ENCODE measurements around the gene BABAM1.
"Not testable (repeated sequence)": the region's sequence is repeated elsewhere in the genome, so short reads cannot be mapped to it uniquely, and the experiment has no call there.

Gene BABAM1

DNA sequence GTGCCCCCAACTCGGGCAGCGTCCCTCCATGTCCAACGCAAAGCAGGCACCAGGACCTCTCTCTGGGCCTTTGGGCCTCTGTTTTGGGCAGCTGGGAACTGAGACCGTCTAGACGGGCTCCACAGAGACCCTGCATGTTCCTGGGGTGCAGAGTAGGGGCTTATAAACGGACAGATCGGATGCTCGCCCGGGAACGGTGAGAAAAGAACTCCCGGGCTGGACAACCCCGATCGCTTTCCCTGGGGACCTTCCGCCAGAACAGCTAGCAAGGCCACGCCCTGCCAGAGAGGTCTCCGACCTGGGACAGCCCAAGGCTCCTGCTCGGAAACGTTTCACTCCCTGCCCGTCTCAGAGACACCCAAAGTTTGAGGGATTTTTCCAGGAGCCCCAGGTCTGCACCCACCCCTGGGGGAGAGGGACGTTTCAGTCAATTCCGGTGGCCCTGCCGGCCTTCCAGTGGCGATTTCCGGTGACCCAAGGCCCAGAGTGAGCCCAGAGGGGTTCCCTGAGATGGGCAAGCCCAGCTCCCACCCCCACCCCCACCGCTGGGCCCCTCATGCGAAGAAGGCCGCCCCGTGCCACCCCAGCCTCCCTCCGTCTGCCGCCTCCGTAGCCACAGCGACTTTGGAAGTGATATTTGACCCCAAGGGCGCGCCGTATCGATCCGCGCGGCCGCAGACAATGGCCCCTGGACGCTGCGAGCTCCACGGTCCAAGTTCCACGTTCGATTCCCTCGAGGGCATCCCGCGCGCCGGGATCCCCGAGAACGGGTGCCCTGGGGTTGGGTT, 23.2 kb upstream of the BABAM1 start:
- no peak for DNase-seq

DNA sequence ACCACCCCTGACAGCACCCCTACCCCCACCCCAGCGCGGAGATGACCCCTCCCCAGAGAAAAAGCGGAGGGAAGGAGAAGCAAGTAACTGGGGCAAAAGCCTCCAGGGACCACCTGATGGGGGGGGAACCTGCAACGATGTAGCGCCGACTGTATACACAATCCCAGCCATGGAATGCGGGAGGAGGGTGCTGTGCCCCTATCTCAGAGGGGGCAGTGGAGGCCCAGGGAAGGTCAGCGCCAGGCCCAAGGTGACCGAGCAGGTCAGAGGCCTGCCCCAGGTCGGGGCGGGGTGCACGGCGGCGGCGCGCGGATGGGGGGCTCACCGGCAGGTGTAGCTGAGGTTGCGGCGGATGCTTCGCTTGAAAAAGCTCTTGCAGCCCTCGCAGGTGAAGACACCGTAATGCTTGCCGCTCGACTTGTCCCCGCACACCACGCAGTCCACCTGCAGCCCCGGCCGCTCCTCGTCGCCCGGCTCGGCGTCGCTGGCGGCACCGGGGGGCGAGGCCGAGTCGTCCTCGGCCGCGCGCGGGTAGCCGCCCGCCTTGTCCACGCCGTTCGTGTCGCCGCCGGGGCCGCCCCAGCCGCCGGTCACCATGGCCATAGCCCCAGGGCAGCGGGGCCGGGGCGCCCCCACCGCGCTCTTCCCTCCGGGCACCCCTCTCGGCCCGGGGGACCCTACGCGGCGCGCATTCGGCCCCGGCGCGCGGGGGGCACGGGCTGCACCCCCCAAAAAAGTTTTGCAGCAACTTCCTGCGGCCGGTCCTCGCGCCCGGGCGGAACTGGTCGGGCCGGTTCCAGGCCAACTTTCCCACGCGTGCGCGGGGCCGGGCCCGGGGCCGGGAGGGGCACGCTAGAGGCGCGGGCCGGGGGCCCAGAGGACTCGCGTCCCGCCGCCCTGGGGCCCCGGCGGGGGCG, 22.4 kb upstream of the BABAM1 start:
- no peak for DNase-seq

DNA sequence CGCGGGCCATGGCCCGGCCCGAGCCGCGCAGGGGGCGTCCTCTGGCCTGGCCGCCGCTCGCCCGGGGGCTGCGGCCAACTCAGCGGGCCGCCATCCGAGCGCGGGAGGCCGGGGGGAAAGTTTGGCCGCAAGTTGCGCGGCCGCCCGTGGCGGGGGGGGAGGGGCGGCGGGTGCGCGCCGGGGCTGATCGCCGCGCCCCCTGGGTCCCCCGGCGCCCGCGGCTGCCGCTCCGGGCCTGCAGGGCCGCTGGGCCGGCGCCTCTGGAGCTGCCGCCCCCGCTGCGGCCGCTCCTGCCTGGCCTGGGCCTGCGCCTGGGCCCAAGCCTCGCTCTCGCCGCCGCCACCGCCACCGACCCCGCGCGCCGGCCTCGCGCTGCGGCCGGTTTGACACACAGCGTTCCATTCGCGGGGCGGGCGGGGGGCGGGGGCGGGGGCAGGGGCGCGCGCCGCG, 21.7 kb upstream of the BABAM1 start, which contains the start of gene NR2F6:
Gene NR2F6 (minus strand): TSS at position 385 of the 450 bp plus-strand sequence. CDS start 699 bp downstream, outside the sequence.
- DNase-seq: no peak

DNA sequence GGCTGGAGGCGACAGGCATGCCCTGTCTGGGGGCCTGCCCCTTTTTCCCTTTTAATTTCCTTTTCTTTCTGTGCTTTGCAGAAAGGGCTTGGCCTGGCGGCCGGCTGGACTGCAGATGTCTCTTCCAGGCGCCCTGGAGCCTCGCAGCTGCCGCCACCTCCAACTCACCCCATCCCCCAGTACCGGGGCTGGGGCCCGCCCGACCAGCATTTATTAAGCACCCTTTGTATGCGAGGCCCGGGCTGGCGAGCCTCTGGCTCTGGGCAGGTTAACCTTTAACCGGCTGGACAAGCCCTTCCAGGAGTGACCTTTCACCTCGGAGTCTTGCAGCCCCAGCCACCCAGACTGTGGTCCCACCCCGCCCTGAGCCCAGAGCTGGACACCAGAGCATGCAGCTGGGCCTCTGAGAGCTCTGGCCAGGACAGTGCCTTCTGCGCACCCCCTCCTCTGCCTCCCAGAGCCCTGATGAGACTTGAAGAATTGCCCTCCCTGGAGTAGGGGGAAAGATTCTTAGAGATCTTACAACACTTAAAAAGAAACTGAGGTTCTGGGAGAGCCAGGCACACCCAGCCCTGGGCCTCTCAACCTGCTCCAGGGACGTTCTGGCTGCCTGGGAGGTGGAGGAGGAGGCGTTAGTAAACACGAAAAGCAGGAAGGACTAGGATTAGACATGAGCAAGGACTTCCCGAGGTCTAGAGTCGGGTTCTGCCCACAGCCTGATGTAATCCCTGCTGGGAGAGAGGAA, 20.4 kb upstream of the BABAM1 start:
- no peak for DNase-seq

GRCh38 chr19:17248011-17248776, 19.0 kb upstream of the BABAM1 start:
- DNase-seq: no peak

- DNase-seq: no peak
Observed at GRCh38 chr19:17249887-17250548, 17.2 kb upstream of the BABAM1 start.

DNA sequence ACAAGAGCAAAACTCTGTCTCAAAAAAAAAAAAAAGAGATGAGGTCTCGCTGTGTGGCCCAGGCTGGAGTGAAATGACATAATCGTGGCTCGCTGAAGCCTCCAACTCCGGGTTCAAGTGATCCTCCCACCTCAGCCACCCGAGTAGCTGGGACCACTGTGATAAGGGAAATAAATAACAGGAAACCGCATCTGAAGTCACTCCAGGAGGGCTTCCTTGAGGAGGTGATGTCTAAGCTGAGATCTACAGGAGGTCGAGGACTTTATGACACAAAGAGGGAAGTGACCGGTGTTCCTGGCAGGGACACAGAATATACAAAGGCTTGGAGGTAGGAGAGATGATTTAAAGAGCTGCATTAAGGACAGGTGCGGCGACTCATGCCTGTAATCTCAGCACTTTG, 12.6 kb upstream of the BABAM1 start:
- DNase-seq: no peak

DNA sequence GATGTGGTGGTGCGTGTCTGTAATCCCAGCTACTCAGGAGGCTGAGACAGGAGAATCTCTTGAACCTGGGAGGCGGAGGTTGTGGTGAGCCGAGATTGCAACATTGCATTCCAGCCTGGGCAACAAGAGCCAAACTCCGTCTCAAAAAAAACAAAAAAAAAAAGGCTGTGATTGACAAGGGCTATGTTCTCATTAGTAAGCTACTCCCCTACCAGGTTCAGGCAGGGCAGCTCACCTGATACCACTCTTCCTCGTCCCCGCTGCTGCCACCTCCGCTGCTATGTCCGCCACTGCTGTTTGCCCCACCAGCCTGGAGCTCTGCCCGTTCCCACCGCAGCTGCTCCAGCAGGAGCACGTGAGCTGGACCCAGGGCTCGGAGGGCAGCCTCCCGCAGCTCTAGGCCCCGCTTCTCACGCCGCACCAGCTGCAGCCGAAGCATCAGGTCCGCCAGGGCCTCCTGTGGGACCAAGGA, 12.1 kb upstream of the BABAM1 start:
- DNase-seq: no peak

DNA sequence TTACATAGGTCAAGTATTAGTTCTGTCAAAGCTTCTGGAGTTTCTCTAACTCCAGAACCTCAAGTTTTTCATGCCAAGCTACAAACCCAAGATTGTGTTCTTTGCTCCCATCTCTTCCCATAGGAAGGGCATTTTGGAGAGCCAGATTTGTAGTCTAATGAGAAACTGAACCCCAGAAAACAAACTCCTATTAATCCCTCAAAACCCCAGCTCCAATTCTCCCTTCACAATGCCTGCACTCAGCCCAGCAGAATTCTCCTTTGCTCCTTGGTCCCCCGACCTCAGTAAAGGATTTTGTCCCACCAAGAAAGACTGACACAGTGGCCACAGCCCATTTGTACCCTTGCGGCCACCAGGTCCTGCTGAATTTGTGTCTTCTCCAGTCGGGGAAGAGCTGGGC, 11.1 kb upstream of the BABAM1 start:
- DNase-seq: no peak

DNA sequence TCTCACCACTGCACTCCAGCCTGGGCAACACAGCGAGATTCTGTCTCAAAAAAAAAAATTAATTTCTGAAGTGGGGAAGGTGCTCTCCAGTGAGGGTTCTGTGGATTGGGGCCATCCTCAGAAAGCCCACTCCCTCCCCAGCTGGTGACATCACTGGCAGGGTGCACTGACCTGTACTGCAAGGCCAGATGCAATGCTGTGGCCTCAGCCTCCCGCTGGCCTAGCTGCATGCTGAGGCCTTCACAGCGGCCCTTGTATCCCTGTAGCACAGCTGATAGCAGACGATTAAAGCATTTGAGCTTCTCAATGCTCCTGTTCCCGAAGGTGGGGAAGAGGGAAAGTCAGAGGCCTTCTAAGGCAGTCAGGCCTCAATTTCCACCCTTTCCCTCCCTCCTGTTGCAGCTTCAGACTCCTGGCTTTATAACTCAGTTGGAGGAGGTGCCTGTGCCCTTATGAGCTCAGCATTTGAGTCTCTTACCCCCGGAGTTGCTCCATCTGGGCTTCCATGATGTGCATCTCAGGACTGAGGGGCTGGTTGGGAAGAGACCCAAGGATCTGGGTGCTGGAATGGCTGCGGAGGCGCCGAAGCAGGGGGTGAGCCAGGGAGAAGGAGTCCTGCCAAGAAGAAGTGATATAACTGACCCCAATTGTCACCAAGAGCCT, 8.0 kb upstream of the BABAM1 start:
- DNase-seq: no peak

GRCh38 chr19:17259934-17260333, 7.3 kb upstream of the BABAM1 start:
- DNase-seq: no peak

- no peak for DNase-seq
Observed at GRCh38 chr19:17260842-17261325, 6.4 kb upstream of the BABAM1 start.

DNA sequence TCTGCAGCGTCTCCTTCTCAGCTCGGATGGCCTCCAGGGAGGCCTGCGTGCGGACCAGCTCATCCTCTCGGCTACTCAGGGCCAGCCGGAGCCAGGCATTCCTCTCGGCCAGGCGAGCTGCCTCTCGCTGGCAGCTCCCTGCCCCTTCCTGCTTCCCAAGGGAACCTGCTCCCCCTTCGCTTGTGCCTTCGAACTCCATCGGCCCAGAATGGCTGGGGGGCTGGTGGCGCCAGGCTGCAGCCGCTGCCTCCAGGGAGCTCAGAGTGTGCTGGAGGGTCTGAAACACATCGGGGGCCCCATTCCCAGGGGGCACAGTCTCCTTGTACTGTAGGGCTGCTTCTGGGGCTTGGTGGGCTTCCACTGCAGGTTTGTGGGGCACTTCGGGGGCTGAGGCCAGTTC, 4.7 kb upstream of the BABAM1 start:
- DNase-seq: no peak

DNA sequence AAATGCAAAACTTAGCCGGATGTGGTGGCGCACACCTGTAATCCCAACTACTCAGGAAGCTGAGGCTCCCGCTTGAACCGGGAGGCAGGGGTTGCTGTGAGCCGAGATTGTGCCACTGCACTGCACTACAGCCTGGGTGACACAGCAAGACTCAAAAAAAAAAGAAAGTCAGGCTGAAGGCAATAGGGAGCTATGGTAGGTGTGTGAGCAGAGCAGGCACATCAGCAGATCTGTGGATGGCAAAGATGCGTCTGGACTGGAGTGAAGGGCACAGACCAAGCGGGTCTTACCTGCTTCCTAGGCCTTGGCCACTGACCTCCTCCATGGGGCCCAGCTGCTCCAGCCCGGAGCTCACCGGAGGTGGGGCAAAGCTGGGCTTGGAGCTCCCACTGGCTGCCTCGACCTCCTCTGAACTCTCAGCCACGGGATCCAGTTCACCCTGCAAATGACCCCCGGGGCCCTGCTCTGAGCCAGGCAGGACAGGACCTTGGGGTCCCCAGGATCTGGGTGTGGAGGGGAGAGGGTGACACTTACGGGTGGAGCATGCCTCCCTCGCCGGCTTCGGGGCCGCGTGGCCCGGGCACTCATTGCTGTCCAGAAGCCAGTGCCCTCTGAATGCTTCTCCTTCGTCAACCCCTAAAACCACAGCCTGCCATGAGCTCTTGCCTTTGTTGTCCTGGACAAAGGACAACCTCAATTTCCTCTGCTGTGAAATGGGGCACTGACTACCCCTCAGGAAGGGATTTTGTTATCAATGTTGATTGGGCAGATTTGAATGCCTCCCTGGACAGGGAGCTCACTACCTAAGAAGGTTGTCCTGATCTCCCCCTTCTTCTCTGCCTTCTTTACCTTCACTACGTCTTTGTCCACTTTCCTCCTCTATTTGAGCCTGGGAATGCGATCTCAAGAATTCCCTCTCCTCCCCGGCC, 3.3 kb upstream of the BABAM1 start:
- no peak for DNase-seq

GRCh38 chr19:17264641-17264979, 2.6 kb upstream of the BABAM1 start, which contains the start of gene USHBP1:
TSS of gene USHBP1 (minus strand) at chr19:17264745. CDS start at chr19:17264299, 446 bp downstream.
- no peak for DNase-seq

DNA sequence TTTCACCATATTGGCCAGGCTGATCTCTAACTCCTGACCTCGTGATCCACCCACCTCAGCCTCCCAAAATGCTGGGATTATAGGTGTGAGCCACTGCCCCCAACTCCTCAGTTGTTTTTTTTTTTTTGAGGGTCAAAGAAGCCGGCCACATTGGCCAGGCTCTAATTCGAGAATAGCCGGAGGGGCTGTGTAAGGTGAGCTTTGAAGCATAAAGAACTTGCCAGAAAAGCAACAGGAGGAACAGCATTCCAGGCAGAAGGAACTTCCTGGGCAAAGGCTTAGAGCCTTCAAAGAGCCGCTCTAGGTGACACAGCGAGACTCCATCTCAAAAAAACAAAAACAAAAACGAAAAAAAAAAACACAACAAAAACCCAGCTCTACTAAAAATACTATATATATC, 1.2 kb upstream of the BABAM1 start:
- no peak for DNase-seq

DNA sequence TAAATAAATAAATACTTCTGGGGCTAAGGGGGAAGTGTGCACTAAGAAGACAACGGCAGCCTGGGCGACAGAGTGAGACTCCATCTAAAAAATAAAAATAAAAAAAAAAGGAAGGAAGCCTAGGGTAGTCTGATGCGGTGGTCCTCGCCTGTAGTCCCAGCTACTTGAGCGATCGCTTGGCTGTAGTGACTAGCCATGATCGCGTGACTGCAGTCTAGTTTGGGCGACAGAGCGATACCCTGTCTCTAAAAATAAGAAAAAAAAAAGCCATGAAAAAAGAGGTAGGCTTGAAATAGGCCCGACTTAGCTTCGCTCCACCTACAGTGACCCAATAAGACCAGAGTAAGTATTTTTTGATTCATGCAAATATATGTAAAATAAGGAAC, 661 bp upstream of the BABAM1 start:
- no peak for DNase-seq

DNA sequence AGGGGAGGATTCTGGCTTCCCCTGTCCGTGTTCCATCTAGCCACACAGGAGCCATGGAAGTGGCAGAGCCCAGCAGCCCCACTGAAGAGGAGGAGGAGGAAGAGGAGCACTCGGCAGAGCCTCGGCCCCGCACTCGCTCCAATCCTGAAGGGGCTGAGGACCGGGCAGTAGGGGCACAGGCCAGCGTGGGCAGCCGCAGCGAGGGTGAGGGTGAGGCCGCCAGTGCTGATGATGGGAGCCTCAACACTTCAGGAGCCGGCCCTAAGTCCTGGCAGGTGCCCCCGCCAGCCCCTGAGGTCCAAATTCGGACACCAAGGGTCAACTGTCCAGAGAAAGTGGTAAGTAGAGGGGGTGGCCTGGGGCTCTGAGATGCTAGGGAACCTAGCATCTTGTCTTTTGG, 1.5 kb downstream of the BABAM1 start:
- DNase-seq: no peak

- not testable (repeated sequence) for DNase-seq
Observed at GRCh38 chr19:17274892-17275291, 7.6 kb downstream of the BABAM1 start.

Measured in amniotic stem cell (primary cell).